Lower lobe of right lung (tissue), 2 donors: Measurements from ENCODE around the gene RASGRP2. TPM values are rescaled to one million over a fixed set of nuclear protein-coding genes. Genes with fewer than 3 reads are reported as not detected.
A peak's percentile ranks its signal among the peaks of the same experiment; 100 is the strongest.

Experiments used
- ATAC-seq, 2 donors: fragments of 200-7000 bp; cut with Tn5 transposase; one replicate each; pipeline ENCODE4 v1.9.1; 2020 to 2022; ENCODE audit warnings: mild to moderate bottlenecking in 2 of 2, moderate library complexity in 2 of 2
- DNase-seq: peaks from one replicate; pipeline ENCODE4 v3.0.0-alpha.2; 2020
- H3K27ac ChIP-seq: fragments of 200-600 bp; one replicate; pipeline ENCODE4 v1.8.0; 2022
- H3K27me3 ChIP-seq: fragments of 200-600 bp; one replicate; pipeline ENCODE4 v1.8.0; 2022; ENCODE audit warnings: low read depth
- H3K36me3 ChIP-seq: fragments of 200-600 bp; one replicate; pipeline ENCODE4 v1.8.0; 2022; ENCODE audit warnings: mild to moderate bottlenecking
- H3K4me1 ChIP-seq: fragments of 200-600 bp; one replicate; pipeline ENCODE4 v1.8.0; 2022
- H3K4me3 ChIP-seq: fragments of 200-600 bp; one replicate; pipeline ENCODE4 v1.8.0; 2022; ENCODE audit warnings: mild to moderate bottlenecking
- H3K9me3 ChIP-seq: fragments of 200-600 bp; one replicate; pipeline ENCODE4 v1.8.0; 2022
- intact Hi-C: fragments of 100-400 bp; cut with DNase I; formaldehyde crosslinking; loops from one replicate; pipeline ENCODE4 v1.11.0; 2022
- total RNA-seq: library from RNA; stranded (reverse); fragmentation: NEBNext Ultra II Directional; extraction: Animal tissue kit (Norgen Biotek cat#: 25700); gene quantifications from one replicate; pipeline ENCODE4 v1.2.1, GENCODE V29; 2021
- TF ChIP-seq, protein P1 (sequence below): fragments of 200-600 bp; IDR thresholded peaks from one replicate; pipeline ENCODE4 v1.8.0; 2022; ENCODE audit warnings: antibody characterized with exemption, mild to moderate bottlenecking
- donor health status: DM: no; HTN: yes; CAD: no; lungs with severe emphysema.

Gene RASGRP2
- total RNA-seq, 1 donor from 2014 or later: 30.4 TPM

DNA sequence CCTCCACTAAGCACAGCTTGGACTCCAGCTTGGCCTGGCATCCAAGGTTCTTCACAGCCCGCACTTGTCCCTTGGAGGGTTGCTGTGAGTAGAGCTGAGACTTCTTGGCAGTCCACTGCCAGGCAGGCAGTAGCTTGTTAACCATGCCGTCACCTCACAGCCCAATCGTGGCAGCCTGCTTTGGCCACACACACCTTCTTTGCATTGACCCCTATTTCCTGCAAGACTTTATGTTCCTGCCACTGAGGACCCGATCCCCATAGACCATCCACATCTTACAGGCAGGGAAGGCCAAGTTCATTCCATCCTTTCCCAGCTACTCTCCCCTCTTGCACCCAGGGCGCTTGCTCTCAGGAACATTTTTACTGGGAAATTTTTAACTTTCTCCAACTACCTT is 18.3 kb upstream of the RASGRP2 start:
- H3K4me1 ChIP-seq: peaks cover 40% of the 10 kb centered on the region
- ATAC-seq: no peak
- H3K27me3 ChIP-seq: no peaks in the 10 kb centered on the region
- DNase-seq: no peak
- H3K9me3 ChIP-seq: no peaks in the 10 kb centered on the region
- no peak overlapping the region for H3K27ac ChIP-seq
- TF ChIP-seq, protein P1, sequence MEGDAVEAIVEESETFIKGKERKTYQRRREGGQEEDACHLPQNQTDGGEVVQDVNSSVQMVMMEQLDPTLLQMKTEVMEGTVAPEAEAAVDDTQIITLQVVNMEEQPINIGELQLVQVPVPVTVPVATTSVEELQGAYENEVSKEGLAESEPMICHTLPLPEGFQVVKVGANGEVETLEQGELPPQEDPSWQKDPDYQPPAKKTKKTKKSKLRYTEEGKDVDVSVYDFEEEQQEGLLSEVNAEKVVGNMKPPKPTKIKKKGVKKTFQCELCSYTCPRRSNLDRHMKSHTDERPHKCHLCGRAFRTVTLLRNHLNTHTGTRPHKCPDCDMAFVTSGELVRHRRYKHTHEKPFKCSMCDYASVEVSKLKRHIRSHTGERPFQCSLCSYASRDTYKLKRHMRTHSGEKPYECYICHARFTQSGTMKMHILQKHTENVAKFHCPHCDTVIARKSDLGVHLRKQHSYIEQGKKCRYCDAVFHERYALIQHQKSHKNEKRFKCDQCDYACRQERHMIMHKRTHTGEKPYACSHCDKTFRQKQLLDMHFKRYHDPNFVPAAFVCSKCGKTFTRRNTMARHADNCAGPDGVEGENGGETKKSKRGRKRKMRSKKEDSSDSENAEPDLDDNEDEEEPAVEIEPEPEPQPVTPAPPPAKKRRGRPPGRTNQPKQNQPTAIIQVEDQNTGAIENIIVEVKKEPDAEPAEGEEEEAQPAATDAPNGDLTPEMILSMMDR: no peak
- H3K4me3 ChIP-seq: no peak overlapping the region
- peaks cover 54% of the 10 kb centered on the region for H3K36me3 ChIP-seq
- intact Hi-C loops: no loop called here

DNA sequence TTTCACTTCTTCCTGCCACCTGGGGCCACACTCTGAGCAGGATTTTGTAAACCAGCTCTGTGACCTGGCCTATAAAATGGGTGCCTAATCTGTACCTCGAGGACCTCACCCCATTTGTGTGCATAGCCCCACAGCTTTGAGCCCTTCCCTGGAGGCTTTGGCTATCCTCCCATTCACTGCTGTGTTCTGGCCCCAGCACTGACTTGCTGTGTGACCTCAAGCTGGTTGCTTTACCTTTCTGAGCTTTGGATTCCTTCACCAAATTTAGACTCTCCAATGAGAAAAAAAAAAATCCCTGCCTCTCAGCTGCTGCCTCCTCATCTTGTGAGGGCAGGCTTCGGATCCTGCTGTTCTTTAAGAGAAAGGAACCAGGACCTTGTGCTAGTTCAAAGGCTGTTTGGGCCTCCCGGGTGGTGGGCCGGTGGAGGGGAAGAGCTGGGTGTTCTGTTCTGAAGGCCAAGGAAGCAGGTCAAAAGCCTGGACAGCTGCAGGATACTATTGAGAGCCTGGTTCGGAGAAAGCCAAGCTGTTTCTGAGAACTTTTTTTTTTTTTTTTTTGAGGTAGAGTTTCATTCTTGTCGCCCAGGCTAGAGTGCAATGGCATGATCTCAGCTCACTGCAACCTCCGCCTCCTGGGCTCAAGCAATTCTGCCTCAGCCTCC is 16.9 kb upstream of the RASGRP2 start:
- intact Hi-C loops: no loop called here
- no peaks in the 10 kb centered on the region for H3K27me3 ChIP-seq
- no peak for DNase-seq
- H3K27ac ChIP-seq: peak overlapping the region; percentile 53
- H3K36me3 ChIP-seq: peaks cover 41% of the 10 kb centered on the region
- peaks cover 38% of the 10 kb centered on the region for H3K4me1 ChIP-seq
- no peaks in the 10 kb centered on the region for H3K9me3 ChIP-seq
- ATAC-seq: no peak
- TF ChIP-seq, protein P1: no peak
- H3K4me3 ChIP-seq: no peak overlapping the region

DNA sequence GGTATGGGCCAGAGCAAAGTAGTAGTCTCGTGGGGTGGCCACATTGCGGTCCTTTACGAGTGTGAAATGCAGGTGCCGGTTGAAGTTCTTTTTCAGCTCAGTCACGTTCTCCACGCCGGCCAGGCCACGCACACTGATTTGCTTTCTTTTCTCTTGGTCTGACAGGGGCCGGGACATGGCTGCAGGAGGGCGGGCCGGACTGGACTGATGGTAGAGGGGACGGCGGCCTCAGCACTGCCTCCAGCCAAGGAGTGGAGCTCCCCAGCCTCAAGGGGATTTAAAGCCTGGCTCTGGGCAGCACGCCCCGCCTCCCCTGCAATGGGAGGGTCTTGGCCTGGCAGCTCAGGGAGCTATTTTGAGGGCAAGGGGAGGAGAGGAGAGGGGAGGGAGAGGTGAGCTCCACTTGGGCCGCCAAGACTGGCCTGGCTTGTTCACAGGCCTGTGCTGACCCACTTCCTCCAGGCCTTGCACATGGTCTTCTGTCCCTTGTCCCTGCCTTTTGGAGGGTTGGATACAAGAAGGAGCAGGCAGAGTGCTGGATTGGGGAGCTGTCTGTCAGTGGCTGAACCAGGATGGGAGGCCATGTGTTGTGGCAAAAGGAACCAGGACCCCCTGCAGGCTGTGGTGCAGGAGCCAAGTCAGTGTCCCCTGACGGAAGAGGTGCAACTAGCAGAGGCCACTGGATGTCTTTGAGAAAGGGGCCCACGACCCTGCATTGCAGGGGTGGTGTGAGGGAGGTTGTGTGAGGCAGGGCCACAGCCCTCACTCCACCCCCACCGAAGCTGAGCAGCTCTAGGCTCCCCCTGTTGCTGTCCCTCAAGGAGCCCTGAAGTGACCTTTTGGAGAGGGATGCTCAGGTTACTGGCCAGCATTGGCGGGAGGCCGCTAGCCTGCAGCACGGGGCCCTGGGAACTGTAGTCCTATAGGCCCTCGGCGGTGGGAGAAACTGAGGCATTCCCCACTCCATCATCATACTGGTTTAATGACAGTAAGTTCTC is 16.1 kb upstream of the RASGRP2 start, which contains the start of gene PYGM:
Gene PYGM (minus strand): TSS at position 253 of the 998 bp plus-strand sequence. CDS start 76 bp downstream, at position 177.
- Histone ChIP-seq H3K27ac (peak within 1 kb of the TSS; percentile 53), H3K4me1 (peaks cover 38% of the 10 kb centered on the region), H3K27me3 (no peaks in the 10 kb centered on the region), H3K4me3 (peak within 1 kb of the TSS; percentile 21), H3K9me3 (no peaks in the 10 kb centered on the region), H3K36me3 (peaks cover 32% of the 10 kb centered on the region)
- intact Hi-C loops: no loop called here
- ATAC-seq (peak; percentile 52 to 59), DNase-seq (no peak)
- TF ChIP-seq, protein P1: no peak

DNA sequence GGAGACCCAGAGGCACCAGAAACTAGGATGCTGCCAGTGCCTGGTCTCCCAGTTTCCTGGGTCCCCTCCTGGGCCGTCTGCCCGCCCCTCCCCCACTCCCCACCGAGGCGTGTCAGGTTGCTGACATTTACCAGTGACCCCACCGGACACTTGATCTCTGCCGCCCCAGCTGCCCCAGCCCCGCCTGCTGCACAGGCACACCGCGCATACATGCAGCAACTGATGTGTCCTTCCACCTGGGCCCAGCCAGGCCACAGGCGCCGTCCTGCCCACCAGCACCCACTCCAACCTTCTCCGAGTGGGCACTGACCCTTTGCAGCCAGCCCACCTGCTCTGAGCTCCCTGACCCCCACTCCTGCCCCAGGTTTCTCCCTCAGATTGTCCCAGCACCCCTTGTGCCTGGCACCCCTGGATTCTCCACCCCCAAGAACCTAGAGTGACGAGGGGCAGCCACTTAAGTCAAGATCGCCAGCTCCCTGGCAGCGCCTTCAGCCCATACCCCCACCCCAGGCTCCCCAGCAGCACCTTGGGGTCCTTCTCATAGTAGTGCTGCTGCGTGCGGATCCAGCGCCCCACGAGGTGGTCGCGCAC is 15.3 kb upstream of the RASGRP2 start:
- Histone ChIP-seq H3K4me3 (peak overlapping the region; percentile 21), H3K27me3 (no peaks in the 10 kb centered on the region), H3K36me3 (peaks cover 24% of the 10 kb centered on the region), H3K9me3 (no peaks in the 10 kb centered on the region), H3K27ac (peak overlapping the region; percentile 53), H3K4me1 (peaks cover 30% of the 10 kb centered on the region)
- peak; percentile 4 to 9 for ATAC-seq
- TF ChIP-seq, protein P1: no peak
- no peak for DNase-seq
- intact Hi-C loops: no loop called here

DNA sequence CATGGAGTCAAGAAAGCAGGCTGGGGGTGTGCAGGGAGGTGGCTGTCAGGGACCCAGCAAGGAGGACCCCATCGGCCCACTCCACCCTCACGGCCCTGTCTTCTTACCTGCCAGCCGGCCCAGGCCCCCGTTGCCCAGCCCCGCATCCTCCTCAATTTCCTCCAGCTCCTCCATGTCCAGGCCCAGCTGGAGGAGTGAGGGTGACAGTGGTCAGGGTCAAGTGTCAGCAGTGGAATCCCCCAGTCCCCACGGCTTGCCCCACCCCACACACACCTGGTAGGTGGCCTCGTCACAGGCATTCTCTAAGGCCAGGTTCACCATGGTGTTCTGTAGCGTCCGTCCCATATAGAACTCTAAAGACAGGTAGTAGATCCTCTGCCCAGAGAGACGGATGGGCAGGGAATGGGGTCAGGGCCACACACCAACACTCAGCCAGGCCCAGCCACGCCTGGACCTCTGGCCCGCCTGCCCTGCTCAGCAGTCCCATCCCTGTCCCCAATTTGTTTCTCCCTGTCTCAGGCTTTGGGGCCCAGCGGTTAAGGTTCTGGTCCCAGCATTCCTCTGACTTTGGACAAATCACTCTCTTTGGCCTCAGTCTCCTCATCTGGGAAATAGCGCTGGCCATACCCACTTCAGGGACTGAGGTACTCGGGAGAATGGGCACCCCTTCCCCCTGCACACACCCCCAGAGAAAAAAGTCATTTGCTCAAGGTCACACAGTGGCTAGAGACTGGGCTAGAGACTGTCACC is 14.6 kb upstream of the RASGRP2 start:
- no peaks in the 10 kb centered on the region for H3K9me3 ChIP-seq
- H3K4me1 ChIP-seq: peaks cover 23% of the 10 kb centered on the region
- no peak overlapping the region for H3K4me3 ChIP-seq
- intact Hi-C loops: no loop called here
- ATAC-seq (no peak), DNase-seq (peak; percentile 36)
- peaks cover 17% of the 10 kb centered on the region for H3K36me3 ChIP-seq
- no peak overlapping the region for H3K27ac ChIP-seq
- TF ChIP-seq, protein P1: no peak
- no peaks in the 10 kb centered on the region for H3K27me3 ChIP-seq
